Measurements from ENCODE around the gene DTL. TPM values are rescaled to one million over a fixed set of nuclear protein-coding genes. Genes with fewer than 3 reads are reported as not detected.
"Not testable (repeated sequence)": the region's sequence is repeated elsewhere in the genome, so short reads cannot be mapped to it uniquely, and the experiment has no call there.

Gene DTL
- polyA plus RNA-seq, 1 of the 3 experiments (the other 2 are of a cell fraction): 9.3 TPM

GRCh38 chr1:212021563-212021962 is 14.0 kb upstream of the DTL start:
- TF ChIP-seq REST (IDR thresholded peaks at IDR 0.05; ENCODE audit: low read depth, low read length) (no peak), MAX (IDR thresholded peaks at IDR 0.05; ENCODE audit: low read depth) (no peak), FOXJ3 (CRISPR knock-in tag; IDR thresholded peaks at IDR 0.05) (no peak), RFX5 (IDR thresholded peaks at IDR 0.05; ENCODE audit: low read length) (no peak), FOXM1 (IDR thresholded peaks at IDR 0.05; ENCODE audit: low read depth) (no peak), CHD2 (IDR thresholded peaks at IDR 0.05; ENCODE audit: low read length, partially characterized antibody) (no peak), GABPA (IDR thresholded peaks at IDR 0.05; ENCODE audit: low read depth) (no peak), EP300 (IDR thresholded peaks at IDR 0.05; ENCODE audit: borderline replicate concordance in 1 of 2, low read depth in 1 of 2, low read length in 1 of 2) (no peak), CTCF (IDR thresholded peaks at IDR 0.05) (no peak), SIN3A (IDR thresholded peaks at IDR 0.05; ENCODE audit: borderline replicate concordance, low read depth, low read length) (no peak), TCF12 (IDR thresholded peaks at IDR 0.05) (no peak), FOSL2 (IDR thresholded peaks at IDR 0.05; ENCODE audit: borderline replicate concordance, low read depth) (no peak), NFIC (IDR thresholded peaks at IDR 0.05; ENCODE audit: borderline replicate concordance) (no peak), GATA2 (CRISPR knock-in tag; IDR thresholded peaks at IDR 0.05) (no peak), PBX3 (IDR thresholded peaks at IDR 0.05) (no peak), YY1 (IDR thresholded peaks at IDR 0.05; ENCODE audit: low read depth) (no peak)
- no peaks in the 10 kb centered on the region for H4K20me1 ChIP-seq (ENCODE audit: insufficient read depth)
- WGBS (ENCODE audit: low lambda C conversion rate): 96% methylated on average over 2 of the region's 2 CpGs
- H3K79me2 ChIP-seq (ENCODE audit: insufficient read depth): peaks cover 40% of the 10 kb centered on the region
- no peaks in the 10 kb centered on the region for H3K9me3 ChIP-seq
- H3K9ac ChIP-seq: no peak overlapping the region
- no peak overlapping the region for H3K4me3 ChIP-seq (ENCODE audit: low read depth in 2 of 2, low read length in 1 of 2)
- H3K27me3 ChIP-seq (ENCODE audit: insufficient read depth): no peaks in the 10 kb centered on the region
- no peak overlapping the region for H3K27ac ChIP-seq (ENCODE audit: low read depth in 2 of 2, low read length in 1 of 2)
- ChIA-PET CTCF (interaction anchor here (1.0 to 6.4 kb wide), 3 partner anchors 9 to 341 kb away, joined by 4 to 45 read pairs (median 6); partner anchors contain the start of genes DTL and INTS7), POLR2A (no interaction called here)
- H3K9me2 ChIP-seq: no peaks in the 10 kb centered on the region
- no peaks in the 10 kb centered on the region for H3F3A ChIP-seq (replicated peaks; ENCODE audit: insufficient read depth)
- peaks cover 0 to 2% of the 10 kb centered on the region in 2 experiments; a peak in 1 of 4 replicates for H3K4me1 ChIP-seq (ENCODE audit: control insufficient read depth in 1 of 2, insufficient read depth in 2 of 2, low read depth in 1 of 2, low read length in 1 of 2)
- no peak overlapping the region for H2AFZ ChIP-seq (ENCODE audit: low read depth)
- H3K36me3 ChIP-seq (replicated peaks in 1 of 2; ENCODE audit: control insufficient read depth in 1 of 2, insufficient read depth in 2 of 2, low read length in 1 of 2): peaks cover 15 to 30% of the 10 kb centered on the region in 2 experiments
- H3K4me2 ChIP-seq: no peak overlapping the region
- no peak for DNase-seq

GRCh38 chr1:212022908-212023307 is 12.6 kb upstream of the DTL start:
- H4K20me1 ChIP-seq (ENCODE audit: insufficient read depth); H3K4me2 ChIP-seq; DNase-seq; H3K9me2 ChIP-seq; H3K4me1 ChIP-seq (ENCODE audit: control insufficient read depth in 1 of 2, insufficient read depth in 2 of 2, low read depth in 1 of 2, low read length in 1 of 2); H3K9ac ChIP-seq; H3K9me3 ChIP-seq; H2AFZ ChIP-seq (ENCODE audit: low read depth); H3K27ac ChIP-seq (ENCODE audit: low read depth in 2 of 2, low read length in 1 of 2); POLR2A ChIA-PET; H3F3A ChIP-seq (replicated peaks; ENCODE audit: insufficient read depth); H3K4me3 ChIP-seq (ENCODE audit: low read depth in 2 of 2, low read length in 1 of 2); H3K27me3 ChIP-seq (ENCODE audit: insufficient read depth): not testable (repeated sequence)
- CTCF ChIA-PET: interaction anchor here (3.0 to 6.4 kb wide), 2 partner anchors 12 to 342 kb away, joined by 6 to 45 read pairs; partner anchors contain the start of genes DTL and INTS7
- H3K36me3 ChIP-seq (replicated peaks in 1 of 2; ENCODE audit: control insufficient read depth in 1 of 2, insufficient read depth in 2 of 2, low read length in 1 of 2): peaks cover 13 to 23% of the 10 kb centered on the region in 2 experiments
- H3K79me2 ChIP-seq (ENCODE audit: insufficient read depth): peaks cover 54% of the 10 kb centered on the region

Data from SK-N-SH (cell line).